HCT116 (cell line): ENCODE measurements around the gene PRR7. TPM values are rescaled to one million over a fixed set of nuclear protein-coding genes. Genes with fewer than 3 reads are reported as not detected.

Experiments
- ATAC-seq: fragments of 200-7000 bp; cut with Tn5 transposase; 2 replicates; pipeline ENCODE4 v1.9.1; 2020; ENCODE audit warnings: mild to moderate bottlenecking, moderate library complexity
- BruUV-seq: library from RNA; stranded (reverse); fragments of 400-500 nt; replicated peaks from 2 replicates; lab custom pipeline; 2021; lab: Mats Ljungman, UMichigan
- CTCF ChIA-PET: fragments of 300-600 bp; sonication (Branson Sonifier 250); formaldehyde crosslinking; loops from one replicate; lab custom pipeline; 2021; ENCODE audit warnings: antibody characterized with exemption; lab: Charles Lee
- POLR2A ChIA-PET: fragments of 300-600, 350-600 bp; sonication (Branson Sonifier 250); formaldehyde crosslinking; loops from one replicate; lab custom pipeline; 2021; ENCODE audit warnings: antibody characterized with exemption; lab: Charles Lee
- RAD21 ChIA-PET, 2 experiments: fragments of 300-600 bp; sonication (Branson Sonifier 250); formaldehyde crosslinking; loops; one replicate each; lab custom pipeline; 2023; ENCODE audit warnings: low total read pairs in 2 of 2; ENCODE audit not compliant: uncharacterized antibody in 2 of 2, unreplicated experiment in 2 of 2, low non-redundant PET in 1 of 2; lab: Charles Lee
- DNase-seq: peaks from one replicate; pipeline ENCODE4 v3.0.0-alpha.2; 2010; ENCODE audit warnings: low read depth, low spot score
- H2AFZ ChIP-seq: fragments of 200-600 bp; shearing (Covaris generic), sonication (generic); 2 replicates; pipeline ENCODE4 v1.6.1; 2017; ENCODE audit warnings: low read depth, mixed run types, mixed read lengths, antibody characterized with exemption, low read length; ENCODE audit not compliant: poor library complexity, severe bottlenecking
- H3K27ac ChIP-seq: 2 replicates; pipeline ENCODE4 v1.5.1; 2012; ENCODE audit warnings: low read depth, low read length
- H3K27me3 ChIP-seq: fragments of 200-600 bp; sonication (generic); 2 replicates; pipeline ENCODE4 v1.6.1; 2016; ENCODE audit warnings: mixed run types, low read length, mixed read lengths; ENCODE audit not compliant: insufficient read depth
- H3K36me3 ChIP-seq, 2 experiments: fragments of 200-500 bp in 1 of 2; fragments of 200-600 bp in 1 of 2; sonication (Bioruptor generic) in 1 of 2; sonication (generic) in 1 of 2; 2 replicates each; pipeline versions ENCODE4 v1.5.1 to v1.6.1; 2014 to 2016; ENCODE audit warnings: low read length in 2 of 2, inconsistent platforms in 1 of 2, mixed read lengths in 1 of 2, mixed run types in 1 of 2; ENCODE audit not compliant: insufficient read depth in 2 of 2, control insufficient read depth in 1 of 2
- H3K4me1 ChIP-seq, 2 experiments: fragments of 200-600 bp in 1 of 2; sonication (generic) in 1 of 2; 2 replicates each; pipeline versions ENCODE4 v1.5.1 to v1.6.1; 2012 to 2017; ENCODE audit warnings: low read length in 2 of 2, inconsistent platforms in 1 of 2, mild to moderate bottlenecking in 1 of 2, mixed read lengths in 1 of 2, mixed run types in 1 of 2, moderate library complexity in 1 of 2; ENCODE audit not compliant: insufficient read depth in 2 of 2, control insufficient read depth in 1 of 2
- H3K4me2 ChIP-seq: fragments of 200-600 bp; sonication (generic); 2 replicates; pipeline ENCODE4 v1.6.1; 2017; ENCODE audit warnings: mixed run types, low read length, mixed read lengths
- H3K4me3 ChIP-seq, 2 experiments: fragments of 200-600 bp in 1 of 2; sonication (generic) in 1 of 2; replicated peaks in 1 of 2; 2 replicates each; pipeline ENCODE4 v1.5.1; 2011 to 2016; ENCODE audit warnings: low read length in 2 of 2, control low read depth in 1 of 2, low read depth in 1 of 2, mild to moderate bottlenecking in 1 of 2, mixed read lengths in 1 of 2, mixed run types in 1 of 2
- H3K79me2 ChIP-seq: fragments of 200-600 bp; sonication (generic); 2 replicates; pipeline ENCODE4 v1.6.1; 2017; ENCODE audit warnings: mild to moderate bottlenecking, mixed run types, low read length, moderate library complexity, mixed read lengths; ENCODE audit not compliant: insufficient read depth
- H3K9ac ChIP-seq: fragments of 200-600 bp; sonication (generic); 2 replicates; pipeline ENCODE4 v1.6.1; 2016; ENCODE audit warnings: low read length, mixed read lengths
- H3K9me2 ChIP-seq: fragments of 200-600 bp; sonication (generic), shearing (Covaris generic); 2 replicates; pipeline ENCODE4 v1.6.1; 2017; ENCODE audit warnings: mixed run types, mild to moderate bottlenecking, moderate library complexity; ENCODE audit not compliant: insufficient read depth
- H3K9me3 ChIP-seq, 2 experiments: fragments of 200-500 bp in 1 of 2; fragments of 200-600 bp in 1 of 2; sonication (Bioruptor generic) in 1 of 2; sonication (generic) in 1 of 2; 2 replicates each; pipeline ENCODE4 v1.6.1; 2014 to 2017; ENCODE audit warnings: low read length in 2 of 2, mixed read lengths in 2 of 2, inconsistent platforms in 1 of 2, low read depth in 1 of 2, mild to moderate bottlenecking in 1 of 2, mixed run types in 1 of 2, moderate library complexity in 1 of 2; ENCODE audit not compliant: control insufficient read depth in 1 of 2, insufficient read depth in 1 of 2
- H4K20me1 ChIP-seq: fragments of 200-600 bp; sonication (generic), shearing (Covaris generic); 2 replicates; pipeline ENCODE4 v1.6.1; 2017; ENCODE audit warnings: mixed run types, mild to moderate bottlenecking, moderate library complexity; ENCODE audit not compliant: insufficient read depth
- CEBPB ChIP-seq: IDR thresholded peaks from 2 replicates; pipeline ENCODE4 v1.6.1; 2012; ENCODE audit warnings: low read depth
- ELF1 ChIP-seq: IDR thresholded peaks from 2 replicates; pipeline ENCODE4 v1.6.1; 2012; ENCODE audit warnings: low read depth, borderline replicate concordance
- FOSL1 ChIP-seq: IDR thresholded peaks from 2 replicates; pipeline ENCODE4 v1.6.1; 2012; ENCODE audit warnings: low read depth
- POLR2AphosphoS5 ChIP-seq: IDR thresholded peaks from 2 replicates; pipeline ENCODE4 v1.6.1; 2011; ENCODE audit warnings: mild to moderate bottlenecking, low read depth, low read length, moderate library complexity
- SP1 ChIP-seq: IDR thresholded peaks from 2 replicates; pipeline ENCODE4 v1.6.1; 2012; ENCODE audit warnings: low read depth
- TCF7L2 ChIP-seq: IDR thresholded peaks from 2 replicates; pipeline ENCODE4 v1.7.0; 2011; ENCODE audit warnings: borderline replicate concordance, inconsistent platforms; ENCODE audit not compliant: insufficient read depth, insufficient read length; ENCODE audit errors: extremely low read depth
- YY1 ChIP-seq: IDR thresholded peaks from 2 replicates; pipeline ENCODE4 v1.6.1; 2011; ENCODE audit warnings: low read length, low read depth, moderate library complexity, mild to moderate bottlenecking; ENCODE audit not compliant: insufficient replicate concordance; ENCODE audit errors: extremely low read depth
- intact Hi-C: fragments of 100-400 bp; cut with micrococcal nuclease; formaldehyde crosslinking; loops from 2 replicates; pipeline ENCODE4 v1.10.0; 2022
- total RNA-seq: library from RNA; stranded (reverse); gene quantifications from one replicate; pipeline ENCODE4 v1.2.1, GENCODE V29; 2021; ENCODE audit not compliant: unreplicated experiment
- TF ChIP-seq, protein P1 (sequence below): IDR thresholded peaks from 2 replicates; pipeline ENCODE4 v1.6.1; 2011; ENCODE audit warnings: mild to moderate bottlenecking, low read length, moderate library complexity; ENCODE audit not compliant: insufficient replicate concordance; ENCODE audit errors: extremely low read depth

Gene PRR7
- total RNA-seq, 1 experiment from 2014 or later = 39.9 TPM

DNA sequence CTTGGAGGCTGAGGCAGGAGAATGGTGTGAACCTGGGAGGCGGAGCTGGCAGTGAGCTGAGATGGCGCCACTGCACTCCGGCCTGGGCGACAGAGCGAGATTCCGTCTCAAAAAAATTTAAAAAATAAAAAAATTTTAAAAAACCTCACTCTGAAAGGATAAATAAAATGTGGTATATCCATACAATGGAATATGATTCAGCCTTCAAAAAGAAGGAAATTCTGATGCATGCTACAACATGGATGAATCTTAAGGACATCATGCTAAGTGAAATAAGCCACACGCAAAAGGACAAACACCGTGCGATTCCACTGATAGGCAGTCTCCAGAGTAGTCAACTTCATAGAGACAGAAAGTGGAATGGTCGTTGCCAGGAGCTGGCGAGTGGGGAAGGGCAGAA is 18.4 kb downstream of the PRR7 start (continued):
- TF ChIP-seq, protein P1, sequence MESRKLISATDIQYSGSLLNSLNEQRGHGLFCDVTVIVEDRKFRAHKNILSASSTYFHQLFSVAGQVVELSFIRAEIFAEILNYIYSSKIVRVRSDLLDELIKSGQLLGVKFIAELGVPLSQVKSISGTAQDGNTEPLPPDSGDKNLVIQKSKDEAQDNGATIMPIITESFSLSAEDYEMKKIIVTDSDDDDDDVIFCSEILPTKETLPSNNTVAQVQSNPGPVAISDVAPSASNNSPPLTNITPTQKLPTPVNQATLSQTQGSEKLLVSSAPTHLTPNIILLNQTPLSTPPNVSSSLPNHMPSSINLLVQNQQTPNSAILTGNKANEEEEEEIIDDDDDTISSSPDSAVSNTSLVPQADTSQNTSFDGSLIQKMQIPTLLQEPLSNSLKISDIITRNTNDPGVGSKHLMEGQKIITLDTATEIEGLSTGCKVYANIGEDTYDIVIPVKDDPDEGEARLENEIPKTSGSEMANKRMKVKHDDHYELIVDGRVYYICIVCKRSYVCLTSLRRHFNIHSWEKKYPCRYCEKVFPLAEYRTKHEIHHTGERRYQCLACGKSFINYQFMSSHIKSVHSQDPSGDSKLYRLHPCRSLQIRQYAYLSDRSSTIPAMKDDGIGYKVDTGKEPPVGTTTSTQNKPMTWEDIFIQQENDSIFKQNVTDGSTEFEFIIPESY = no peak

DNA sequence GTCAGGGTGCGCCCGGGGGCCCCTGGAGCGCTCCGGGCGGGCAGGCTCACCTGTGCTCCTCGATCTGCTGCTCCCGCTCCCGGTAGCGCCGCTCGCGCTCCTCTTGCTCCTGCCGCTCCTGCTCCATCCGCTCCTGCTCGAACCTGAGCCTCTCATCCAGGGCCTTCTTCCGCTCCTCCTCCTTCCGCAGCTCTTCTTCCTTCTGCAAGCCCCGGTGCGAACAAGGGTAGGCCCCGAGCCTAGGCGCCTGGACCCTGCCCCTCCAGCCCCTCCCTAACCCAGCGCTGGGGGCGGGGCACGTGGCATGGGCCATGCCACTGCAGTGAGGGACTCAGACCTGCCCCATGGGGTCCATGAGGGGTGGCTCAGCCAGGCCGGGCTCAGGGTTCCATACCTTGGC is 20.2 kb downstream of the PRR7 start:
- Histone ChIP-seq H3K4me1 (peaks cover 2 to 25% of the 10 kb centered on the region in 2 experiments; a peak in 3 of 4 replicates), H2AFZ (no peak overlapping the region), H3K36me3 (peaks cover 27 to 35% of the 10 kb centered on the region in 2 experiments; a peak in 3 of 4 replicates), H3K27me3 (no peaks in the 10 kb centered on the region)
- DNase-seq = no peak
- TF ChIP-seq ELF1 (no peak), POLR2AphosphoS5 (no peak), TCF7L2 (no peak), FOSL1 (no peak), CEBPB (no peak), YY1 (no peak), SP1 (no peak)
- TF ChIP-seq, protein P1 = no peak
- TF ChIP-seq, all 23 proteins: peak for 0
- Histone ChIP-seq H3K9me2 (no peaks in the 10 kb centered on the region), H3K9ac (no peak overlapping the region), H3K4me2 (no peak overlapping the region), H3K27ac (no peak overlapping the region), H4K20me1 (no peaks in the 10 kb centered on the region), H3K79me2 (peaks cover 30% of the 10 kb centered on the region), H3K4me3 (no peak overlapping the region), H3K9me3 (no peaks in the 10 kb centered on the region)
- intact Hi-C loops = no loop called here
- ChIA-PET POLR2A (no interaction called here), CTCF (interaction anchor here (1.4 kb wide), 1 partner anchor 9 kb away, joined by 3 read pairs; no protein-coding TSS in a partner anchor), RAD21 (no interaction called here)
- no peak for ATAC-seq
- no TSS peak for BruUV-seq
